Activated CD4-positive, alpha-beta T cell treated with anti-CD3 and anti-CD28 coated beads, Interleukin-2, amount 50 U/mL, for 16 hours (primary cell): ENCODE measurements around the gene SF3B3.
"Not testable (repeated sequence)": the region's sequence is repeated elsewhere in the genome, so short reads cannot be mapped to it uniquely, and the experiment has no call there.

ENCODE experiments used
- DNase-seq: peaks from one replicate; pipeline ENCODE4 v3.0.0-alpha.2; 2020

SF3B3 gene

DNA sequence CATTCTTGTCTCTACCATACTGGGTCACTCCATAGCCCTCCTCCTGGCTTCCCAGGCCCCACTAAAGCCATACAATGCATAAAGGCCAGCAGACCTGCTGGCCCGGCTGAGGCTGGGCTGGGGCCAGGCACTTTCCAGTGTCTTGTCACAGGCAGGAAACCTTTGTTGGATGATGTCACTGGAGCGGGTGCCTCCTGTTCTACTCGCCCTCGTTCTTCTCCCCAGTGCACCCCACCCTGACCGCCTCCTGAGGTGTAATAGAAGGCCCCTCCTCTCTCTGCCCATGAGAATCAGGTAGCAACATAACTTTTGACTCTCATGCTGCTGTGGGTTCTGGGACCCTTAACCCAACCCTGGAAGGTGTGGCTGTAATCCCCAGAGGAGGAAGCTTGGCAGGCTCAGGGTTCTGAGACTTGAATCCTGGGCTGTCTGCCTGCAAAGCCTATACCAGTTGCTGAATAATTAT lies 68.5 kb downstream of the SF3B3 start:
- DNase-seq: no peak

- no peak for DNase-seq
Observed at GRCh38 chr16:70593544-70593943, 69.9 kb downstream of the SF3B3 start.

- no peak for DNase-seq
Observed at GRCh38 chr16:70594569-70594968, 71.0 kb downstream of the SF3B3 start.

- no peak for DNase-seq
Observed at GRCh38 chr16:70597135-70597835, 73.7 kb downstream of the SF3B3 start.

- no peak for DNase-seq
Observed at GRCh38 chr16:70598937-70599503, 75.4 kb downstream of the SF3B3 start.

DNA sequence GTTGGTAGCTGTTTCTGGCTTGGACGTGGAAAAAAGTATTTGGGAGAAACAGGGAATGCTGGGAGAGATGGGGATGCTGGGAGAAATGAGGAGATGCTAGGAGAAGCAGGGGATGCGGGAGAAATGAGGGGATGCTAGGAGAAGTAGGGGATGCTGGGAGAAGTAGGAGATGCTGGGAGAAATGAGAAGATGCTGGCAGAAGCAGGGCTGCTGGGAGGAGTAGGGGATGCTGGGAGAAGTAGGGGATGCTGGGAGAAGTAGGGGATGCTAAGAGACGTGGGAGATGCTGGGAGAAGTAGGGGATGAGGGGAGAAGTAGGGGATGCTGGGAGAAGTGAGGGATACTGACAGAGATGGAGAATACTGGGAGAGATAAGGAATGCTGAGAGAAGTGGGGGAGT lies 77.1 kb downstream of the SF3B3 start:
- no peak for DNase-seq

DNA sequence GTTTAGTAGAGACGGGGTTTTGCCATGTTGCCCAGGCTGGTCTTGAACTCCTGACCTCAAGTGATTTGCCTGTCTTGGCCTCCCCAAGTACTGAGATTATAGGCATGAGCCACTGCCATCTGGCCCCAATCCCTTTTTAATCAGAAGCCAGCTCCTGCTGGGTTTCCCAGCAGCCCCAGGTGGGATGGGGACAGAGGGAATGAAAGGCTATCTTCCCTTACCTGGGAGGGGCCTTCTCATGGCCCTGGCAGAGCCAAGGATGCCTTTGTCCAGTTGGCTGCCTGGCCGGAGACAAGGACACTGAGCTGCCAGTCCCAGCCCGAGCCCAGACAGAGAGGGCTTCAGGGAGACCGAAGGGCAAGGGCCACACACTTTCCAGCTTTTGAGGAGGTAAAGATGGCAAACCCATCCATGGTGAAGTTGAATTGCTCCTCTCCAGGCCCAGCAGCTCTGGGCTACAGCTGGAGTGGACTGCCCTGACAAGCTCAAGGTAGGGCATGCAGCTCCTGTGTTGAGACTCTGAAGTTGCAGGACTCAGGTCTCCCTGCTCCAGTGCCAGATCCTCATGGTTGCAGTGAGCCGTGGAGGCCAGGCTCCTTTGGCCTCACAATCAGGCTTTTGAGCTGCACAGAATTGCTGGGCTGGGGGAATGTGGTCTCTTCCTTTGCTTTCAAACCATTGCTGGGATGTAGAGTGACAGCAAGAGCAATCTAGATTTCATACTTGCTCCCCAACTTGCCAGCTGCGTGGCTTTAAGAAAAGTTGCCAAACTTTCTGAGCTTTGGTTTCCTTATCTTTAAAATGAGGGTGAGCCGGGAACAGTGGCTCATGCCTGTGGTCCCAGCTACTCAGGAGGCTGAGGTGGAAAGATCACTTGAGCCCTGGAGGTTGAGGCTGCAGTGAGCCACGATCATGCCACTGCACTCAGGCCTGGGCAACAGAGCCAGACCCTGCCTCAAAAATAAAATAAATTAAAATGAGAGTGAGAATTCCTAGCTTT lies 78.3 kb downstream of the SF3B3 start:
- DNase-seq: no peak

- DNase-seq: no peak
Observed at GRCh38 chr16:70602831-70603230, 79.2 kb downstream of the SF3B3 start.

DNA sequence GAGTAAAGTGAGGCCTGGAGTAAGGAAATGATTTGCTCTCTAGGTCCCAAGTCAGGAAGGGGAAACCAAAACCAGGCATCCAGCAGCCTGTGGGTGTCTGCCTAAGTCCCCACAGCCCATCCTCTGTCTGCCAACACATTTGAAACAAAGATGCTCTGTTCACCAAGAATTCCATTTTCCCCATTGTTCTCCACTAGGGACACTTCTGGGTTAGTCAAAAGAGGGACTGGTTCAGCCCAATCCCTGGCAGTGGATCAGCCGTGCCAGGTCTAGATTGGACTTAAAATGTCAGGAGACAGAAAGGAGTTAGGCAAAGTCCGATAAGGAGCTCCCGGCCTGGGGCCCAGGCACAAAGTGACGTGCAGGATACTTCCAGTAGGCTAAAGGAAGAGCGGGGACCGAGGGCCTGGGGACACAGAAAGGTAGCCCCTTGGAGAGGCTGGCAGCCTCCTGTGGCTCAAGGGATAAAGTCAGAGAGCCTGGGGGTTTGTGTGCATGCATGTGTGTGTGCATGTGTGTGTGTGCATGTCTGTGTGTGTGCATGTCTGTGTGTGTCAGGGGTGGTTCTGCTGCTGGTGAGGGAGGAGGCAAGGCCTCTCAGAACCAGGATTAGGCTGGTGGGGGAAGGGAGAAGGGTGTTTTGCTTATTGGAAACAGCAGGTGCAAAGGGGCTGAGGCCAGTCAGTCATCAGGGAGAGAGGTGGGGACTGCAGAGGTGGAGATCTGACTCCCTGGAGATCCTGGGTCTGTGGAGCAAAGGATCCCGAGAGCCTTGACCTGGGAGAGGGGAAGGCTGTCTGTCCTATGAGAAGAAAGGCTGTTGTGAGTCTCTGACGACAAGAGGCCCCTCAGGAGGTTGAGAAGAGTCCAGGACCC lies 81.0 kb downstream of the SF3B3 start:
- no peak for DNase-seq

GRCh38 chr16:70605283-70605657 lies 81.7 kb downstream of the SF3B3 start:
- DNase-seq: no peak

GRCh38 chr16:70608521-70608920 lies 84.9 kb downstream of the SF3B3 start:
- DNase-seq: no peak

GRCh38 chr16:70610273-70611223 lies 86.9 kb downstream of the SF3B3 start:
- no peak for DNase-seq

DNA sequence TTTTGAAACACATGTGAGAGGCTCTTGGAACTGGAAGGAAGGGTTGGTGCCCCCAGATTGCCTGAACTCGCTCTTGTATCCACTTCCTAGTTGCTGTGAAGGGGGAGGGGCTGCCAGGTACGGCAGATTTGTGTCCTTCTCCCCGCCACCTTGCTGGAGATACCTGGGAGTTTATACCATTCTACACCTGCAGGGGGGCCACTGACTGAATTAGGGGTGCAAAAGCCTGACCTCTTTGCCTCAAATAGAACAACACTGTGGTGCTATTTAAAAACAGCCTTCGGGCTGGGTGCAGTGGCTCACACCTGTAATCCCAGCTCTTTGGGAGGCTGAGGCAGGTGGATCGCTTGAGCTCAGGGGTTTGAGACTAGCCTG lies 87.6 kb downstream of the SF3B3 start:
- DNase-seq: no peak

DNA sequence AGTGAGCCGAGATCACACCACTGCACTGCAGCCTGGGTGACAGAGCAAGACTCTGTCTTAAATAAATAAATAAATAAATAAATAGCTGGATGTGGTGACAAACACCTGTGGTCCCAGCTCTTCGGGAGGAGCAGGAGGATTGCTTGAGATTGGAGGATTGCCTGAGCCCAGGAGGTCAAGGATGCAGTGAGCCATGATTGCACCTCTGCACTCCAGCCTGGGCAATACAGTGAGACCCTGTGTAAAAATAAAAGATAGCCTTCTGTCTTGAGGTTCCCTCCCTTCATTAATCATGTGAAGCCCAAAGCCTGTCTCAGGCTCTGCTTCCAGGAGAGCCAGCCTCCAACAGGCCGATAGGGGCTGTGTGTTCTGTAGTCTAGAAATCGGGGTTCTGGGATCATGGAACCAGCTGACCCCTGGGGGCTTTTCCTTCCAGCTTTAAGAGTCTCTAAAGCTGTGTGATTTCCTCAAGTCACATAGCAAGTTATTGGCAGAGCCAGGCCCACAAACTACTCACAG lies 88.2 kb downstream of the SF3B3 start:
- DNase-seq: no peak

- no peak for DNase-seq
Observed at GRCh38 chr16:70612931-70613330, 89.3 kb downstream of the SF3B3 start.

DNA sequence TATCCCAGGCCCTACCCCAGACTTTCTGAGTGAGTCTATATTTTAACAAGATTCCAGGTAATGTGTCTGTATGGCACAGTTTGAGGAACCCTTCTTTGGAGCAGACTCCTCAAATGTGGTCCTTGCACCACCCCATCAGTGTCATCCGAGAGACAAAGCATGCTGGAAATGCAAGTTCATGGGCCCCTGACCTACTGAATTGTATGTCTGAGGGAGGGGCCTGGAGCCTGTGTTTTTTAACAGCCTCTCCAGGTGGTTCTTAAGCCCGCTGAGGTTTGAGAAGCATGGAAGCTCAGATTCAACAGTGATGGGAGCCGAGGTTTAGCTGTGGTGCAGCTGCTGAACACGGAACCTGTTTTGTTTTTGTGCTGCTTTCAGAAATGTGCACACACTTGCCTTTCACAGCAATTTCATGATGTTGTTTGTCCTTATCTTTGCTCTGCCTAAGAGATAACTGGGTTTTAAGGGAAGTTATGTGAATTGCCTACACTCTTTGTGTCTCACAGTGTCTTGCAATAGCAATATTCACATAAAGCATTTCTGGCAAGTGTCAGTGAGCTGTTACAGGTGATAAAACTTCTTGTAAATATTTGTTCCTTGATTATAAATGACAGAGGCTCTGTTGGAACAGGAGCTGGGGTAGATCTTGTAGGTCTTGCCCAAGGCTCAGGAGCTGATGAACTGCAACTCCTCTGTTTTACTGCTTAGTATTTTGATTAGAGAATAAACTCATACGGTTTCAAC lies 90.8 kb downstream of the SF3B3 start:
- DNase-seq: no peak

GRCh38 chr16:70615945-70616344 lies 92.3 kb downstream of the SF3B3 start:
- DNase-seq: no peak

DNA sequence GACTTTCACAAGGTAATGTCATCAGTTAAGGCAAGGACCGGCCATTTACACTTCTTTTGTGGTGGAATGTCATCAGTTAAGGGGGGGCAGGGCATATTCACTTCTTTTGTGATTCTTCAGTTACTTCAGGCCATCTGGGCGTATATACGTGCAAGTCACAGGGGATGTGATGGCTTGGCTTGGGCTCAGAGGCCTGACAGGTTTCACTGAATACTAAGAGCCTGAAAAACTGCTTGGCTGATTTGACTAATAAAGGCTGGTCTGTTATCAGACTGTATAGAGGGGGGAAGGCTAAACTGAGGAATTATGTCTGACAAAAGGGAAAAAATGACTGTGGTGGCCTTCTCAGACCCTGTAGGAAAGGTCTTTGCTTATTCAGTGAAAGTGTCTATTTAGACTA lies 98.2 kb downstream of the SF3B3 start:
- DNase-seq: not testable (repeated sequence)
